Panc1 (cell line): ENCODE measurements around the gene HES6. TPM values are rescaled to one million over a fixed set of nuclear protein-coding genes. Genes with fewer than 3 reads are reported as not detected.

Source experiments
- ATAC-seq: fragments of 200-7000 bp; cut with Tn5 transposase; 2 replicates; pipeline ENCODE4 v1.9.1; 2020; ENCODE audit warnings: mild to moderate bottlenecking, moderate library complexity
- BruUV-seq: library from RNA; stranded (reverse); fragments of 400-500 nt; replicated peaks from 2 replicates; lab custom pipeline; 2021; lab: Mats Ljungman, UMichigan
- CTCF ChIA-PET: fragments of 300-600 bp; sonication (Branson Sonifier 250); formaldehyde crosslinking; loops from one replicate; lab custom pipeline; 2022; ENCODE audit warnings: antibody characterized with exemption; lab: Charles Lee
- POLR2A ChIA-PET: fragments of 300-600 bp; sonication (Branson Sonifier 250); formaldehyde crosslinking; loops from one replicate; lab custom pipeline; 2022; ENCODE audit warnings: antibody characterized with exemption; lab: Charles Lee
- DNase-seq: peaks from one replicate; pipeline ENCODE4 v3.0.0-alpha.2; 2010; ENCODE audit warnings: low read depth, low spot score
- H3K27ac ChIP-seq: 2 replicates; pipeline ENCODE4 v1.5.1; 2011; ENCODE audit warnings: mild to moderate bottlenecking, low read length, inconsistent platforms
- H3K27me3 ChIP-seq: fragments of 200-500 bp; sonication (Bioruptor generic); 2 replicates; pipeline ENCODE4 v1.6.0; 2014; ENCODE audit warnings: low read length, inconsistent platforms; ENCODE audit not compliant: control insufficient read depth, insufficient read depth
- H3K36me3 ChIP-seq: fragments of 200-500 bp; sonication (Bioruptor generic); 2 replicates; pipeline ENCODE4 v1.5.1; 2014; ENCODE audit warnings: inconsistent platforms, mild to moderate bottlenecking, low read length, moderate library complexity; ENCODE audit not compliant: control insufficient read depth, insufficient read depth
- H3K4me1 ChIP-seq: 2 replicates; pipeline ENCODE4 v1.5.1; 2011; ENCODE audit warnings: inconsistent platforms, mild to moderate bottlenecking, low read length, moderate library complexity; ENCODE audit not compliant: control insufficient read depth, insufficient read depth
- H3K4me3 ChIP-seq, 2 experiments: 2 replicates each; pipeline ENCODE4 v1.5.1; 2011 to 2012; ENCODE audit warnings: low read depth in 2 of 2, low read length in 2 of 2, mild to moderate bottlenecking in 2 of 2, inconsistent platforms in 1 of 2, moderate library complexity in 1 of 2
- H3K9me3 ChIP-seq: fragments of 200-500 bp; sonication (Bioruptor generic); 2 replicates; pipeline ENCODE4 v1.5.1; 2014; ENCODE audit warnings: low read depth, mild to moderate bottlenecking, inconsistent platforms, low read length, moderate library complexity; ENCODE audit not compliant: control insufficient read depth, insufficient read depth
- POLR2AphosphoS5 ChIP-seq: IDR thresholded peaks from 2 replicates; pipeline ENCODE4 v1.6.1; 2012; ENCODE audit warnings: mild to moderate bottlenecking, low read depth, low read length, moderate library complexity
- SIN3A ChIP-seq: IDR thresholded peaks from 2 replicates; pipeline ENCODE4 v1.6.1; 2012; ENCODE audit warnings: low read depth, mild to moderate bottlenecking, low read length, moderate library complexity, borderline replicate concordance; ENCODE audit not compliant: insufficient read depth
- TCF7L2 ChIP-seq: IDR thresholded peaks from 2 replicates; pipeline ENCODE4 v1.6.1; 2011; ENCODE audit warnings: mild to moderate bottlenecking, low read depth, low read length, inconsistent platforms
- in situ Hi-C: cut with HindIII; loops from 2 replicates; pipeline ENCODE4 v1.10.0; 2016; ENCODE audit warnings: low sequenced_read_pairs, low pct_unique_long_range_greater_than_20kb
- intact Hi-C: fragments of 100-400 bp; cut with micrococcal nuclease; formaldehyde crosslinking; loops from one replicate; pipeline ENCODE4 v1.10.0; 2022; ENCODE audit not compliant: unreplicated experiment
- total RNA-seq: library from RNA; stranded (reverse); gene quantifications from one replicate; pipeline ENCODE4 v1.2.1, GENCODE V29; 2021; ENCODE audit not compliant: unreplicated experiment
- TF ChIP-seq, protein P1 (sequence below): fragments of 450-650 bp; IDR thresholded peaks from 2 replicates; pipeline ENCODE4 v1.5.1; 2017; ENCODE audit warnings: mild to moderate bottlenecking
- TF ChIP-seq, protein P2 (sequence below), 2 experiments: IDR thresholded peaks; 2 replicates each; pipeline ENCODE4 v1.6.1; 2011 to 2012; ENCODE audit warnings: low read depth in 2 of 2, control low read depth in 1 of 2, low read length in 1 of 2, mild to moderate bottlenecking in 1 of 2, moderate library complexity in 1 of 2; ENCODE audit not compliant: insufficient read depth in 1 of 2

Gene HES6
- total RNA-seq, 1 experiment from 2014 or later: 42.0 TPM

DNA sequence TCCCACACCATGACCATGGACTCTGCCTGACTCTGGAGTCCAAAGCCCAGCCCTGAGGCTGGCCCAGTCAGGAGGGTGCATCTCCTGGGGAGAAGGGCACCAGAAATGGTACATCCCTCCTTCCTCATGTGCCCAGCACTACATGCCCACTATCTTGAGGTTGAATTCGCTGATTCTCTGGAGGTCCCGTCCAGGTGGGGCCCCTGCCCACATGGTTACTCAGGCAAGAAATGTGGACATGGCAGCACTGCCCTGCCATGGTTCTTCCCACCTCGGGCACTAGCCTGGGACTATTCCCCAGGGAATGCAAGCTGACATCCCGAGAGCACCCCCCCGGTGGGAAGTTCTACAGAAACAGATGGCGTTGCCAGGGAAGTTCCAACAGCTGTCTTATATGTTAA is 15.3 kb upstream of the HES6 start:
- no peak for DNase-seq
- no peak for ATAC-seq
- no TSS peak for BruUV-seq
- H3K27ac ChIP-seq: no peak overlapping the region
- intact Hi-C loops: no loop called here
- ChIA-PET POLR2A (no interaction called here), CTCF (no interaction called here)
- H3K27me3 ChIP-seq: no peaks in the 10 kb centered on the region
- no peaks in the 10 kb centered on the region for H3K9me3 ChIP-seq
- H3K4me1 ChIP-seq: no peaks in the 10 kb centered on the region
- in situ Hi-C loops: no loop called here
- TF ChIP-seq SIN3A (no peak), POLR2AphosphoS5 (no peak)
- no peaks in the 10 kb centered on the region for H3K36me3 ChIP-seq
- H3K4me3 ChIP-seq: no peak overlapping the region

DNA sequence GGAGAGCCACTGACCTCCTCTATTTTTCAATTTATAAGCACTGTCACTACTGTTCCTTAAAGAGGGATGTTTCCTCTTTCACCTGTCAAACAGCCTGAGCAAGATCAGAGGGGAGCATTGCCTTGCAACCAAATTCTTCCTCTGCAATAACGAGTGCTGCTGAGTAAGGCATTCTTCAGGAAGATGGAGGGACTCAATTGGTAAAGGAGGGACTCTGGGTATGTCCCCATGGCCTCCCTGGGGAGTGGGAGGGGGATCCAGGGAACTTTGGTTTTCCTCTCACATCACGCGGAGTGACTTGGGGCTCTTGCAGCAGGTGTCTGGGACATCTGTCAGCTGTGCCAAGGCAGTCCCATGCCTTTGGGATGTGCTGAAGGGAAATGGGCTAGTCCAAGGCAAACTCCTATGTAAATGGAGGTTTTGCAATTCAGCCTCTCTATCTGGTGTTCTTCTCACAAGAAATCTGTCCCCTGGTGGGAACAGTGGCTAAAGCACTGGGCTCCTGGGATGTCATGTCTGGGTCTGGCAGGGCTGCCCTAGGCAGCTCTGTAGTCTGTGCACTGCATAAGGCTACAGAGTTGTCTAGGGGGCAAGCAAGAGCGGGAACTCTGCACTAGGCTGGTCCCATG is 14.4 kb upstream of the HES6 start:
- ATAC-seq (no peak), DNase-seq (no peak)
- intact Hi-C loops: no loop called here
- no peaks in the 10 kb centered on the region for H3K9me3 ChIP-seq
- no peaks in the 10 kb centered on the region for H3K36me3 ChIP-seq
- CTCF ChIA-PET: interaction anchor here (0.7 kb wide), 1 partner anchor 9 kb away, joined by 3 read pairs; no protein-coding TSS in a partner anchor
- H3K4me1 ChIP-seq: no peaks in the 10 kb centered on the region
- BruUV-seq: no TSS peak
- no peak overlapping the region for H3K4me3 ChIP-seq
- no peak for TF ChIP-seq SIN3A
- TF ChIP-seq, protein P1, sequence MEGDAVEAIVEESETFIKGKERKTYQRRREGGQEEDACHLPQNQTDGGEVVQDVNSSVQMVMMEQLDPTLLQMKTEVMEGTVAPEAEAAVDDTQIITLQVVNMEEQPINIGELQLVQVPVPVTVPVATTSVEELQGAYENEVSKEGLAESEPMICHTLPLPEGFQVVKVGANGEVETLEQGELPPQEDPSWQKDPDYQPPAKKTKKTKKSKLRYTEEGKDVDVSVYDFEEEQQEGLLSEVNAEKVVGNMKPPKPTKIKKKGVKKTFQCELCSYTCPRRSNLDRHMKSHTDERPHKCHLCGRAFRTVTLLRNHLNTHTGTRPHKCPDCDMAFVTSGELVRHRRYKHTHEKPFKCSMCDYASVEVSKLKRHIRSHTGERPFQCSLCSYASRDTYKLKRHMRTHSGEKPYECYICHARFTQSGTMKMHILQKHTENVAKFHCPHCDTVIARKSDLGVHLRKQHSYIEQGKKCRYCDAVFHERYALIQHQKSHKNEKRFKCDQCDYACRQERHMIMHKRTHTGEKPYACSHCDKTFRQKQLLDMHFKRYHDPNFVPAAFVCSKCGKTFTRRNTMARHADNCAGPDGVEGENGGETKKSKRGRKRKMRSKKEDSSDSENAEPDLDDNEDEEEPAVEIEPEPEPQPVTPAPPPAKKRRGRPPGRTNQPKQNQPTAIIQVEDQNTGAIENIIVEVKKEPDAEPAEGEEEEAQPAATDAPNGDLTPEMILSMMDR: no peak
- no peak for TF ChIP-seq POLR2AphosphoS5
- TF ChIP-seq, protein P2, sequence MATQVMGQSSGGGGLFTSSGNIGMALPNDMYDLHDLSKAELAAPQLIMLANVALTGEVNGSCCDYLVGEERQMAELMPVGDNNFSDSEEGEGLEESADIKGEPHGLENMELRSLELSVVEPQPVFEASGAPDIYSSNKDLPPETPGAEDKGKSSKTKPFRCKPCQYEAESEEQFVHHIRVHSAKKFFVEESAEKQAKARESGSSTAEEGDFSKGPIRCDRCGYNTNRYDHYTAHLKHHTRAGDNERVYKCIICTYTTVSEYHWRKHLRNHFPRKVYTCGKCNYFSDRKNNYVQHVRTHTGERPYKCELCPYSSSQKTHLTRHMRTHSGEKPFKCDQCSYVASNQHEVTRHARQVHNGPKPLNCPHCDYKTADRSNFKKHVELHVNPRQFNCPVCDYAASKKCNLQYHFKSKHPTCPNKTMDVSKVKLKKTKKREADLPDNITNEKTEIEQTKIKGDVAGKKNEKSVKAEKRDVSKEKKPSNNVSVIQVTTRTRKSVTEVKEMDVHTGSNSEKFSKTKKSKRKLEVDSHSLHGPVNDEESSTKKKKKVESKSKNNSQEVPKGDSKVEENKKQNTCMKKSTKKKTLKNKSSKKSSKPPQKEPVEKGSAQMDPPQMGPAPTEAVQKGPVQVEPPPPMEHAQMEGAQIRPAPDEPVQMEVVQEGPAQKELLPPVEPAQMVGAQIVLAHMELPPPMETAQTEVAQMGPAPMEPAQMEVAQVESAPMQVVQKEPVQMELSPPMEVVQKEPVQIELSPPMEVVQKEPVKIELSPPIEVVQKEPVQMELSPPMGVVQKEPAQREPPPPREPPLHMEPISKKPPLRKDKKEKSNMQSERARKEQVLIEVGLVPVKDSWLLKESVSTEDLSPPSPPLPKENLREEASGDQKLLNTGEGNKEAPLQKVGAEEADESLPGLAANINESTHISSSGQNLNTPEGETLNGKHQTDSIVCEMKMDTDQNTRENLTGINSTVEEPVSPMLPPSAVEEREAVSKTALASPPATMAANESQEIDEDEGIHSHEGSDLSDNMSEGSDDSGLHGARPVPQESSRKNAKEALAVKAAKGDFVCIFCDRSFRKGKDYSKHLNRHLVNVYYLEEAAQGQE (IDR thresholded peaks at IDR 0.05; ENCODE audit: insufficient read depth in 1 of 2, low read depth in 2 of 2, low read length in 1 of 2): no peak
- TF ChIP-seq TCF7L2: no peak
- H3K27me3 ChIP-seq: no peaks in the 10 kb centered on the region
- POLR2A ChIA-PET: no interaction called here
- in situ Hi-C loops: no loop called here
- no peak overlapping the region for H3K27ac ChIP-seq
